CD4-positive, alpha-beta T cell treated with Interleukin-12 subunit alpha and Interleukin-12 subunit beta, for 1 hour (primary cell): ENCODE data around the gene GPR152.
"Not testable (repeated sequence)": the region's sequence is repeated elsewhere in the genome, so short reads cannot be mapped to it uniquely, and the experiment has no call there.

Experiments used
- DNase-seq: peaks from one replicate; pipeline ENCODE4 v3.0.0-alpha.2; 2020

Gene GPR152

GRCh38 chr11:67408437-67409200 is 43.9 kb downstream of the GPR152 start:
- DNase-seq = no peak

- DNase-seq = no peak
Observed at GRCh38 chr11:67407688-67408163, 44.8 kb downstream of the GPR152 start.

- no peak for DNase-seq
Observed at GRCh38 chr11:67406969-67407687, 45.4 kb downstream of the GPR152 start.

GRCh38 chr11:67406420-67406968 is 46.0 kb downstream of the GPR152 start:
- DNase-seq = no peak

- no peak for DNase-seq
Observed at GRCh38 chr11:67405688-67406339, 46.7 kb downstream of the GPR152 start.

- DNase-seq = no peak
Observed at GRCh38 chr11:67405196-67405567, 47.3 kb downstream of the GPR152 start.

- DNase-seq = peak; percentile 66
Observed at GRCh38 chr11:67404515-67405195, 47.9 kb downstream of the GPR152 start.

- not testable (repeated sequence) for DNase-seq
Observed at GRCh38 chr11:67403085-67403484, 49.4 kb downstream of the GPR152 start.

GRCh38 chr11:67402192-67402839 is 50.2 kb downstream of the GPR152 start:
- not testable (repeated sequence) for DNase-seq

GRCh38 chr11:67401495-67402191 is 50.9 kb downstream of the GPR152 start, which contains the start of gene PPP1CA:
Gene PPP1CA, minus strand, starts transcription at chr11:67401858. Its CDS starts 76 bp downstream, at chr11:67401782.
- peak; percentile 92 for DNase-seq
